ENCODE data around the gene AK5.

- TF ChIP-seq CTCF (IDR thresholded peaks at IDR 0.05) (no peak), TCF7L2 (IDR thresholded peaks at IDR 0.05; ENCODE audit: low read depth, low read length) (no peak), POLR2AphosphoS5 (IDR thresholded peaks at IDR 0.05; ENCODE audit: low read depth, low read length) (no peak), SIN3A (IDR thresholded peaks at IDR 0.05; ENCODE audit: borderline replicate concordance, insufficient read depth, low read depth, low read length) (no peak)
These were observed 66.7 kb downstream of the AK5 start for GRCh38 chr1:77348549-77348948.
